Stomach (tissue), 4 donors: ENCODE data around the gene PPCS.

Source experiments
- POLR2A ChIP-seq, 4 donors: fragments of 450-650 bp; IDR thresholded peaks; one replicate each; pipeline ENCODE4 v1.6.1; 2016; ENCODE audit warnings: antibody characterized with exemption in 4 of 4, control low read depth in 2 of 4, mild to moderate bottlenecking in 1 of 4, moderate library complexity in 1 of 4
- TF ChIP-seq, protein P1 (sequence below), 7 experiments: fragments of 450-650 bp in 4 of 7; fragments of 200-600 bp in 3 of 7; sonication (generic) in 3 of 7; IDR thresholded peaks; one replicate each; pipeline ENCODE4 v1.5.1; 2016 to 2019; ENCODE audit warnings: antibody characterized with exemption in 7 of 7, control low read depth in 2 of 7, mild to moderate bottlenecking in 1 of 7

DNA sequence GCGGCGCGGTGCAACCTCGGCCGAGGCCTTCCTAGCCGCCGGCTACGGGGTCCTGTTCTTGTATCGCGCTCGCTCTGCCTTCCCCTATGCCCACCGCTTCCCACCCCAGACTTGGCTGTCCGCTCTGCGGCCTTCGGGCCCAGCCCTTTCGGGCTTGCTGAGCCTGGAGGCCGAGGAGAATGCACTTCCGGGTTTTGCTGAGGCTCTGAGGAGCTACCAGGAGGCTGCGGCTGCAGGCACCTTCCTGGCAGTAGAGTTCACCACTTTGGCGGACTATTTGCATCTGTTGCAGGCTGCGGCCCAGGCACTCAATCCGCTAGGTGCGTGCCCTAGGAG is 379 bp downstream of the PPCS start:
- TF ChIP-seq, protein P1, sequence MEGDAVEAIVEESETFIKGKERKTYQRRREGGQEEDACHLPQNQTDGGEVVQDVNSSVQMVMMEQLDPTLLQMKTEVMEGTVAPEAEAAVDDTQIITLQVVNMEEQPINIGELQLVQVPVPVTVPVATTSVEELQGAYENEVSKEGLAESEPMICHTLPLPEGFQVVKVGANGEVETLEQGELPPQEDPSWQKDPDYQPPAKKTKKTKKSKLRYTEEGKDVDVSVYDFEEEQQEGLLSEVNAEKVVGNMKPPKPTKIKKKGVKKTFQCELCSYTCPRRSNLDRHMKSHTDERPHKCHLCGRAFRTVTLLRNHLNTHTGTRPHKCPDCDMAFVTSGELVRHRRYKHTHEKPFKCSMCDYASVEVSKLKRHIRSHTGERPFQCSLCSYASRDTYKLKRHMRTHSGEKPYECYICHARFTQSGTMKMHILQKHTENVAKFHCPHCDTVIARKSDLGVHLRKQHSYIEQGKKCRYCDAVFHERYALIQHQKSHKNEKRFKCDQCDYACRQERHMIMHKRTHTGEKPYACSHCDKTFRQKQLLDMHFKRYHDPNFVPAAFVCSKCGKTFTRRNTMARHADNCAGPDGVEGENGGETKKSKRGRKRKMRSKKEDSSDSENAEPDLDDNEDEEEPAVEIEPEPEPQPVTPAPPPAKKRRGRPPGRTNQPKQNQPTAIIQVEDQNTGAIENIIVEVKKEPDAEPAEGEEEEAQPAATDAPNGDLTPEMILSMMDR (IDR thresholded peaks at IDR 0.05), result no peak
- no peak for TF ChIP-seq POLR2A (IDR thresholded peaks at IDR 0.05)
